ENCODE data around the gene HEPACAM.
A peak's percentile ranks its signal among the peaks of the same experiment; 100 is the strongest.

Gene HEPACAM

GRCh38 chr11:124955035-124955434 lies 19.2 kb upstream of the HEPACAM start:
- Histone ChIP-seq H3K4ac (ENCODE audit: low read depth, low read length) (no peak overlapping the region), H3K79me2 (ENCODE audit: control insufficient read depth, insufficient read depth, low read length) (no peaks in the 10 kb centered on the region), H3K27ac (ENCODE audit: low read depth, low read length) (no peak overlapping the region), H3K18ac (ENCODE audit: low read length) (no peak overlapping the region), H3K27me3 (ENCODE audit: insufficient read depth, low read length, poor library complexity) (no peaks in the 10 kb centered on the region), H3K9ac (ENCODE audit: low read length) (peak overlapping the region; percentile 57), H2BK120ac (ENCODE audit: low read depth, low read length) (no peak overlapping the region), H3K4me2 (ENCODE audit: low read length) (no peak overlapping the region), H3K79me1 (ENCODE audit: low read length) (no peaks in the 10 kb centered on the region), H3K4me3 (ENCODE audit: low read length) (no peak overlapping the region), H3K56ac (ENCODE audit: low read length) (no peak overlapping the region), H4K8ac (ENCODE audit: low read depth, low read length) (no peak overlapping the region), H2BK15ac (replicated peaks; ENCODE audit: low read depth) (no peak overlapping the region), H3K36me3 (ENCODE audit: control insufficient read depth, insufficient read depth, low read length) (no peaks in the 10 kb centered on the region), H2BK5ac (ENCODE audit: low read length) (no peak overlapping the region), H3K4me1 (ENCODE audit: control insufficient read depth, low read depth, low read length) (peaks cover 3% of the 10 kb centered on the region), H3K23ac (ENCODE audit: low read length) (no peak overlapping the region), H2AK5ac (ENCODE audit: low read length) (no peak overlapping the region), H4K5ac (ENCODE audit: low read length) (no peak overlapping the region)
- no peak for DNase-seq

- Histone ChIP-seq H3K27me3 (ENCODE audit: insufficient read depth, low read length, poor library complexity) (no peaks in the 10 kb centered on the region), H3K79me1 (ENCODE audit: low read length) (no peaks in the 10 kb centered on the region), H4K5ac (ENCODE audit: low read length) (peak overlapping the region; percentile 50), H3K79me2 (ENCODE audit: control insufficient read depth, insufficient read depth, low read length) (no peaks in the 10 kb centered on the region), H4K8ac (ENCODE audit: low read depth, low read length) (no peak overlapping the region), H3K27ac (ENCODE audit: low read depth, low read length) (no peak overlapping the region), H3K4me2 (ENCODE audit: low read length) (peak overlapping the region; percentile 28), H3K4ac (ENCODE audit: low read depth, low read length) (no peak overlapping the region), H3K36me3 (ENCODE audit: control insufficient read depth, insufficient read depth, low read length) (no peaks in the 10 kb centered on the region), H3K4me3 (ENCODE audit: low read length) (peak overlapping the region; percentile 45), H3K18ac (ENCODE audit: low read length) (no peak overlapping the region), H2BK5ac (ENCODE audit: low read length) (no peak overlapping the region), H3K23ac (ENCODE audit: low read length) (no peak overlapping the region), H2BK15ac (replicated peaks; ENCODE audit: low read depth) (no peak overlapping the region), H2AK5ac (ENCODE audit: low read length) (no peak overlapping the region), H3K9ac (ENCODE audit: low read length) (peak overlapping the region; percentile 57), H3K56ac (ENCODE audit: low read length) (peak overlapping the region; percentile 73), H3K4me1 (ENCODE audit: control insufficient read depth, low read depth, low read length) (peaks cover 3% of the 10 kb centered on the region), H2BK120ac (ENCODE audit: low read depth, low read length) (no peak overlapping the region)
- no CpG with 5 or more reads among the region's 6 CpGs for WGBS (ENCODE audit: extremely low coverage, insufficient coverage, low lambda C conversion rate)
- DNase-seq: no peak
These were observed 18.7 kb upstream of the HEPACAM start for GRCh38 chr11:124954590-124954955.

- no peaks in the 10 kb centered on the region for H3K27me3 ChIP-seq (ENCODE audit: insufficient read depth, low read length, poor library complexity)
- no peaks in the 10 kb centered on the region for H3K36me3 ChIP-seq (ENCODE audit: control insufficient read depth, insufficient read depth, low read length)
- H3K4ac ChIP-seq (ENCODE audit: low read depth, low read length): no peak within 1 kb of the TSS
- peak within 1 kb of the TSS; percentile 38 for H3K27ac ChIP-seq (ENCODE audit: low read depth, low read length)
- no peak within 1 kb of the TSS for H4K8ac ChIP-seq (ENCODE audit: low read depth, low read length)
- H4K5ac ChIP-seq (ENCODE audit: low read length): peak within 1 kb of the TSS; percentile 50
- H2AK5ac ChIP-seq (ENCODE audit: low read length): peak within 1 kb of the TSS; percentile 88
- H2BK5ac ChIP-seq (ENCODE audit: low read length): no peak within 1 kb of the TSS
- H3K79me1 ChIP-seq (ENCODE audit: low read length): no peaks in the 10 kb centered on the region
- peak within 1 kb of the TSS; percentile 75 for H3K9ac ChIP-seq (ENCODE audit: low read length)
- H2BK15ac ChIP-seq (replicated peaks; ENCODE audit: low read depth): no peak within 1 kb of the TSS
- H3K4me3 ChIP-seq (ENCODE audit: low read length): peak within 1 kb of the TSS; percentile 51
- no peak within 1 kb of the TSS for H3K23ac ChIP-seq (ENCODE audit: low read length)
- peak; percentile 99 for DNase-seq
- no peak within 1 kb of the TSS for H2BK120ac ChIP-seq (ENCODE audit: low read depth, low read length)
- H3K4me2 ChIP-seq (ENCODE audit: low read length): peak within 1 kb of the TSS; percentile 57
- H3K79me2 ChIP-seq (ENCODE audit: control insufficient read depth, insufficient read depth, low read length): no peaks in the 10 kb centered on the region
- WGBS (ENCODE audit: extremely low coverage, insufficient coverage, low lambda C conversion rate): no CpG with 5 or more reads among the region's 54 CpGs
- H3K4me1 ChIP-seq (ENCODE audit: control insufficient read depth, low read depth, low read length): peaks cover 3% of the 10 kb centered on the region
- H3K18ac ChIP-seq (ENCODE audit: low read length): peak within 1 kb of the TSS; percentile 15
- peak within 1 kb of the TSS; percentile 83 for H3K56ac ChIP-seq (ENCODE audit: low read length)
These were observed 18.1 kb upstream of the HEPACAM start, which contains the start of gene CCDC15 for GRCh38 chr11:124953753-124954589. CCDC15 (plus strand) TSS chr11:124954202; CDS start chr11:124954733, 531 bp downstream.

- Histone ChIP-seq H4K8ac (ENCODE audit: low read depth, low read length) (no peak overlapping the region), H3K18ac (ENCODE audit: low read length) (no peak overlapping the region), H2BK15ac (replicated peaks; ENCODE audit: low read depth) (no peak overlapping the region), H3K23ac (ENCODE audit: low read length) (no peak overlapping the region), H3K36me3 (ENCODE audit: control insufficient read depth, insufficient read depth, low read length) (no peaks in the 10 kb centered on the region), H4K5ac (ENCODE audit: low read length) (no peak overlapping the region), H3K56ac (ENCODE audit: low read length) (no peak overlapping the region), H3K4me2 (ENCODE audit: low read length) (no peak overlapping the region), H3K27ac (ENCODE audit: low read depth, low read length) (no peak overlapping the region), H3K4me3 (ENCODE audit: low read length) (no peak overlapping the region), H3K4ac (ENCODE audit: low read depth, low read length) (no peak overlapping the region), H2BK120ac (ENCODE audit: low read depth, low read length) (no peak overlapping the region), H3K4me1 (ENCODE audit: control insufficient read depth, low read depth, low read length) (peaks cover 3% of the 10 kb centered on the region), H3K9ac (ENCODE audit: low read length) (no peak overlapping the region), H2AK5ac (ENCODE audit: low read length) (no peak overlapping the region), H3K79me1 (ENCODE audit: low read length) (no peaks in the 10 kb centered on the region), H3K79me2 (ENCODE audit: control insufficient read depth, insufficient read depth, low read length) (no peaks in the 10 kb centered on the region), H3K27me3 (ENCODE audit: insufficient read depth, low read length, poor library complexity) (no peaks in the 10 kb centered on the region), H2BK5ac (ENCODE audit: low read length) (no peak overlapping the region)
- DNase-seq: no peak
- WGBS (ENCODE audit: extremely low coverage, insufficient coverage, low lambda C conversion rate): no CpG with 5 or more reads among the region's 3 CpGs
These were observed 15.5 kb upstream of the HEPACAM start for GRCh38 chr11:124951341-124951740.

- no peak overlapping the region for H3K4me2 ChIP-seq (ENCODE audit: low read length)
- H3K56ac ChIP-seq (ENCODE audit: low read length): no peak overlapping the region
- no peak overlapping the region for H3K4me3 ChIP-seq (ENCODE audit: low read length)
- DNase-seq: no peak
- H3K79me1 ChIP-seq (ENCODE audit: low read length): no peaks in the 10 kb centered on the region
- no peak overlapping the region for H3K27ac ChIP-seq (ENCODE audit: low read depth, low read length)
- no peak overlapping the region for H2BK15ac ChIP-seq (replicated peaks; ENCODE audit: low read depth)
- H3K4me1 ChIP-seq (ENCODE audit: control insufficient read depth, low read depth, low read length): peaks cover 3% of the 10 kb centered on the region
- no peak overlapping the region for H2BK120ac ChIP-seq (ENCODE audit: low read depth, low read length)
- H3K79me2 ChIP-seq (ENCODE audit: control insufficient read depth, insufficient read depth, low read length): no peaks in the 10 kb centered on the region
- H2BK5ac ChIP-seq (ENCODE audit: low read length): no peak overlapping the region
- no peak overlapping the region for H3K4ac ChIP-seq (ENCODE audit: low read depth, low read length)
- H4K8ac ChIP-seq (ENCODE audit: low read depth, low read length): no peak overlapping the region
- H4K5ac ChIP-seq (ENCODE audit: low read length): no peak overlapping the region
- no peaks in the 10 kb centered on the region for H3K27me3 ChIP-seq (ENCODE audit: insufficient read depth, low read length, poor library complexity)
- no peaks in the 10 kb centered on the region for H3K36me3 ChIP-seq (ENCODE audit: control insufficient read depth, insufficient read depth, low read length)
- no peak overlapping the region for H3K18ac ChIP-seq (ENCODE audit: low read length)
- no peak overlapping the region for H3K23ac ChIP-seq (ENCODE audit: low read length)
- no peak overlapping the region for H3K9ac ChIP-seq (ENCODE audit: low read length)
- H2AK5ac ChIP-seq (ENCODE audit: low read length): no peak overlapping the region
These were observed 14.9 kb upstream of the HEPACAM start for GRCh38 chr11:124950601-124951330.

Data from mesendoderm (in vitro differentiated cells).